Skin of body (tissue), 2 donors: ENCODE results near the gene CCDC33. TPM values are rescaled to one million over a fixed set of nuclear protein-coding genes. Genes with fewer than 3 reads are reported as not detected.
"Not testable (repeated sequence)": the region's sequence is repeated elsewhere in the genome, so short reads cannot be mapped to it uniquely, and the experiment has no call there.

ENCODE experiments used
- DNase-seq: peaks from one replicate; lab custom pipeline; 2025; lab: John Stamatoyannopoulos, UW
- total RNA-seq: library from RNA; depleted of rRNA; stranded (reverse); fragments of >200 nt; gene quantifications from one replicate; pipeline ENCODE4 v1.2.3, GENCODE V29; 2014

CCDC33 gene
- total RNA-seq, 1 donor from 2014 or later, result 0.20 TPM

DNA sequence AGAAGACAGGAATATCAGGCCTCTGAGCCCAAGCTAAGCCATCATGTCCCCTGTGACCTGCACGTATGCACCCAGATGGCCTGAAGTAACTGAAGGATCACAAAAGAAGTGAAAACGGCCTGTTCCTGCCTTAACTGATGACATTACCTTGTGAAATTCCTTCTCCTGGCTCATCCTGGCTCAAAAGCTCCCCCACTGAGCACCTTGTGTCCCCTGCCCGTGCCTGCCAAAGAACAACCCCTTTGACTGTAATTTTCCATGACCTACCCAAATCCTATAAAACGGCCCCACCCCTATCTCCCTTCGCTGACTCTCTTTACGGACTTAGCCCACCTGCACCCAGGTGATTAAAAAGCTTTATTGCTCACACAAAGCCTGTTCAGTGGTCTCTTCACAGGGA lies 123.2 kb downstream of the CCDC33 start:
- DNase-seq, result not testable (repeated sequence)

- DNase-seq, result not testable (repeated sequence)
Measured at GRCh38 chr15:74360855-74361254, 124.7 kb downstream of the CCDC33 start.

DNA sequence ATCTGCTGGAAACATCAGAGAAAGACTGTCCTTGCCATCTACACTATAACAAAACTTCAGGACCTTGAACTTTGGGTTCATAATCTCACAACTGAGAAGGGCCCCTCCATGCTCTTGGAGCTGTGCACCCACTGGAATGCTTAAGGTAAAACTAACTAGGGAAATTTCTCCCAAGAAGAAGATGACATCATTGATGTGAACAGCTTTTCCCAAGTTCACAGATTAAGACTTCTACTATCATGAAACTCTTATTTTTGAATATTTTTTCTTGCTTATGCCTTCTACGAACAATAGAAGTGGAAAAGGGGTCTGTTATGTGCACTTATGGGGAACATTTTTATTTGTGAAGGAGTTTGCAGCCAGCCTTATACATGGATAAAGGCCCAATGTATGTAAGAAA lies 126.4 kb downstream of the CCDC33 start:
- DNase-seq, result no peak

DNA sequence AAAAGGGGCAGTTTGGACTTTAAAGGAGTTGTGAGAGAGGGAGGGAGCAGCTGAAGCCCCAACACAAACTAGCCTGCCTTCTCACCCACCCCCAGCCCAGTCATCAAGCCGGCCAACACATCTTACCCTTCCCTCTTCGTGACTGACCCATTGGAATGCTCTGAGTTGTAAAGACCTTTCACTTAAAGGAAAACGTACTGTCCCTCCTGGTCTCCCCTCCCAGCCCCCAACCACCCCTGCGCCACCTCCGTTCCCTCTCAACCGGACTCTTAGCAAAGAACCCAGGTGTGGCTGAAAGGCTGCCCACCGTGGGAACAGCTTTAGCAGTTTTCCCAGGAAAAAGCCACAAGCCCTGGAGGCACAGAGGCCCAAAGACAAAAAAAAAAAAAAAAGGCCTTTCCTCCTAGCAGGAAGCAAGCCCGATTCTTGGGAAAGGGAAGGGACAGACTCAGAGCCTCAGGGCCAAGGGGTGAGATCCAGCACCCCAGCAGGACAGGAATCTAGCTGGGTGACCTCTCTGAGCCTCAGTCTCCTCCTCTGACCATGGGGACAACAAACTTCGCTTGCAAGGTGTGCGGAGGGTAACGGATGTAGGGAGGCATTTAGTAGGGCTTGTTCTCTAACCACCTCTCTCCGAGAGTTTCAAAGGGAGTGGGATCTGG lies 128.9 kb downstream of the CCDC33 start:
- no peak for DNase-seq

DNA sequence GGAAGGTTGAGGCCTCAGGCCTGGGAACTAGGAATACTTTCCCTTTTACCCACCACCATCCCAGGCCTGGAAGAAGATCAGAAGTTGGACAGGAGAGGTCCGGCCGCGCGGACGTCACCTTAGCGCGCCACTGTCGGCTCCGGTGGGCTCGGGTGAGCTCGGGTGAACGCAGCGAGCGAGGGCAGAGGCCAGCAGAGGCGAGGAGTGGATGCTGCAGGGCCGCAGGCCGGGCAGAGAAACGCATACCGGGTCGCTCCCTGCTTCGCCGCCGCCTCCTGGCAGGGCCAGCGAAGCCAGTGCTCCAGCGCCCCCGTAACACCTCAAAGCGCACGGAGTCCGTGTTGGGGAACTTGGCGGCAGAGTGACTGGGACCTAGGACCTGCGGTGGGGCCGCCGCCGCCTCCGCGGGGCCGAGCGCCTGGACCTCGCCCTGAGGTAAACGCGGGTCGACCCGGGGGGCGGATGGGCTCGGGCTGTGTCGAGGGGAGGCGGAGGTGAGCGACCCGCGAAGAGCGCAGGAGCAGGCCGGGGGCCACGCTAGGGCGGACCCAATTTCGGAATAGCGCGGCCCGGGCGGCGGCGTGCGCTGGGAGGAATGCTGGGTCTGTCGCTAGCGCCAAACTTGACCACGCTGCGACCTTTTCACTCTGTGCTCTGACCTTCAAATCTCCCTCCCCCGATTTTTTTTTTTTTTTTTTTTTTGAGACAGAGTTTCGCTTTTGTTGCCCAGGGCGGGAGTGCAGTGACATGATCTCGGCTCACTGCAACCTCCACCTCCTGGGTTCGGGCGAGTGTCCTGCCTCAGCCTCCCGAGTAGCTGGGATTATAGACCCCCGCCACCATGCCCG lies 129.7 kb downstream of the CCDC33 start:
- no peak for DNase-seq

DNA sequence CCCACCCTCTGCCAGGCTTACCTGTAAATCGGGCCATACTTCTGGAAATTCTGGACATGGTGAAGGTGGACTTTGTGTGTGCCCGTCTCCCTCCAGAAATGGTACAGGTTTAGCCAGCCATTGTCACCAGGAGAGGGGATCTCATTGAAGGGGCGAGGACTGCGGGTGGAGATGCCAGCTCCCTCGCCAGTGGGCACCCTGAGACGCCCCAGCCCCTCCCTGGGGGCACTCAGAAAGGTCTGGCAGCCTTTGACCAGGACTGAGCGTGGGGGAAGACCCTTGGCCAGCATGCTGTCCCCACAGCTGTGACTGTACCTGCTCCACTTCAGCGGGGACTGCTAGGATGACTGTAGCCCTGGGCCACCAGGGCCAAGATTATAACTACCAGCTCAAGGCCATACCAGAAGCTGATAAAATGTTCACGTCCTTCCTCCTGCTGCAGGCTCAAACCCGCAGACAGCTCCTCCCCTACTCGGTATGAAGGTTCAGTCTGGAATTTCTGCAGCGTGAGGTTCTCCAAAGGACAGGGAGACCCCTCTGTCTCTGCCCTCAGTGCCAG lies 131.2 kb downstream of the CCDC33 start, which contains the start of gene CYP11A1:
TSS of gene CYP11A1 (minus strand) at position 351 of the 559 bp plus-strand sequence. CDS start at position 290, 61 bp downstream.
- no peak for DNase-seq

GRCh38 chr15:74368121-74368520 lies 132.0 kb downstream of the CCDC33 start:
- DNase-seq, result no peak

GRCh38 chr15:74369084-74369745 lies 133.1 kb downstream of the CCDC33 start:
- no peak for DNase-seq

- no peak for DNase-seq
Measured at GRCh38 chr15:74369756-74370155, 133.6 kb downstream of the CCDC33 start.

DNA sequence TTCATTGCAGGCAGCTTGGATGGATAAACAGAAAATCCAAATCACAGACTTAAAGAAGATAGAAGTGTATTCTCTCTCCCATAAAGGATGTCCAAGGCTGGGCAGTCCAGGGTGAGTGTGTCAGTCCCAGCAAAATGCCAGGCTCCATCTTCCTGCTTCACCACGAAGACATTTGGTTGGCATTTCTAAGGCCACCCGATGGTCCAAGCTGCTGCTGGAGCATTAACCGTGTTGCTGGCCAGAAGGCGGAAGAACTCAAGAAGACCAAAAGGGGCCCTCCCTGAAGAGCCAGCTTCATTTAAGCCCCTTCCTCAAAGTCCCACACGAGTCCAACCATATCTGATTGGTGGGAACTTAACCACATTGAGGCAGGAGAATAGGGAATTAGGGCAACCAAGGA lies 134.3 kb downstream of the CCDC33 start:
- DNase-seq, result no peak

- no peak for DNase-seq
Measured at GRCh38 chr15:74373056-74373650, 137.0 kb downstream of the CCDC33 start.

GRCh38 chr15:74373731-74374647 lies 137.9 kb downstream of the CCDC33 start:
- peak; percentile 59 for DNase-seq

DNA sequence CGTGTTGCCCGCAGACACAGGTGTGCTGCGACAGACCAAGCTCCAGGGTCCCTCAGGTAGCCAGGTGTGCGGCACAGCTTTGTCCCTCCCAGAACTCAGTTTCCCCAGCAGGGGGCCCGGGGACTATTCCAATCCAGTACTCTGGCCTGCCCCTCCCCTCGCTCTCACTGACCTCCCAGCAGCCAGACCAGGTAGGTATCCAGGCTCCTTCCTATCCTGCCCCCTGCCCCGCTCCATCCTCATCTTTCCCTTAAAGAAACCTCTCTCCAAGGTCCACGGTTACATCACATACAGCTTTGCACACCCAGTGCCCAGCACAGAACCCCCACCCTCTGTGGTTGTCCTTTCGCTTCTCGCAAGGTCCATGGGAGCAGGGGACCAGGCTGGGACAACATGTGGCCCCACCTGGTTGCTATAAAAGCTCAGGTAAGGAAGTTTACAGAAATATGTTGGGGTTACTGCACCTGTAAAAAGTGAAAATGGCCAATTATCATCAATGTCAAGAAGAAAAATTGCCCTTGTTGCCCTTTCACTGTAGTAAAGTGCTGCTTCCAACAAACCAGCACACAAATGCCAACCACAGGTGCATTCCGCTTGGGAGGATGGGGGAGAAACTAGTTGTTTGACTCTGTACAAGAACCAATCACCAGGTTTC lies 138.6 kb downstream of the CCDC33 start:
- DNase-seq, result no peak

DNA sequence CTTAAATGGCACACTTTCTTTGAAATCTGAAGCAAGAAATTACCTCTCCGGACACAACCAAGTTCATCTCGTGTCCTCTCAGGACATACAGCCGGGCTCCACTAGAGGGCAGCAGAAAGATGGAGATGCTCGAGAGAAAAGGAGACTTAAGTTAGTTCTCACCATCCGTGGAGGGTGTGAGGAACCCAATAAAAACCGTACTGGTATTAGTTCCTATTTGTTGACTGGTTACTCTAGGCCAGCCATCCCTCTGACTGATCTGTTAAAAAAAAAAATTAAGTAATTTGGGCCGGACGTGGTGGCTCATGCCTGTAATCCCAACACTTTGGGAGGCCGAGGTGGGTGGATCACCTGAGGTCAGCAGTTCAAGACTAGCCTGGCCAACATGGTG lies 139.2 kb downstream of the CCDC33 start:
- DNase-seq, result peak; percentile 42

DNA sequence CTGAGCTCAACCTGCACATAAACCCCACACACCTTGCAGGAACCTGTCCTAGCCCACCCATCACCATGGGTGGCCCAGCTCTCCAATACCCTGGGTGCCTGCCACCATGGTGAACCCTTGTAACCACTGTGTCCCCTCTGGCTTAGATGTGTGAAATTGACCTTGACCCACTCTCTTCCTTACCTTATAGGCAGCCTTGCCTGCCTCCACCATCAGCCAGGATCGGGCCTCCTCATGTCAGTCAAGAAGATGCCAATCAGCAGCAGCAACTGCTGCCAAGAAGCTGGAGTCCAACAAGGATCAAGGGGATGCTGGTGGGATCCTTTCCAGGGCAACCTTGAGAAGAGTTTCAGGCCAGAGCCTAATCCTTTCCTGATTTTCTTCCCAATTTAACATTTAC lies 140.1 kb downstream of the CCDC33 start:
- no peak for DNase-seq

DNA sequence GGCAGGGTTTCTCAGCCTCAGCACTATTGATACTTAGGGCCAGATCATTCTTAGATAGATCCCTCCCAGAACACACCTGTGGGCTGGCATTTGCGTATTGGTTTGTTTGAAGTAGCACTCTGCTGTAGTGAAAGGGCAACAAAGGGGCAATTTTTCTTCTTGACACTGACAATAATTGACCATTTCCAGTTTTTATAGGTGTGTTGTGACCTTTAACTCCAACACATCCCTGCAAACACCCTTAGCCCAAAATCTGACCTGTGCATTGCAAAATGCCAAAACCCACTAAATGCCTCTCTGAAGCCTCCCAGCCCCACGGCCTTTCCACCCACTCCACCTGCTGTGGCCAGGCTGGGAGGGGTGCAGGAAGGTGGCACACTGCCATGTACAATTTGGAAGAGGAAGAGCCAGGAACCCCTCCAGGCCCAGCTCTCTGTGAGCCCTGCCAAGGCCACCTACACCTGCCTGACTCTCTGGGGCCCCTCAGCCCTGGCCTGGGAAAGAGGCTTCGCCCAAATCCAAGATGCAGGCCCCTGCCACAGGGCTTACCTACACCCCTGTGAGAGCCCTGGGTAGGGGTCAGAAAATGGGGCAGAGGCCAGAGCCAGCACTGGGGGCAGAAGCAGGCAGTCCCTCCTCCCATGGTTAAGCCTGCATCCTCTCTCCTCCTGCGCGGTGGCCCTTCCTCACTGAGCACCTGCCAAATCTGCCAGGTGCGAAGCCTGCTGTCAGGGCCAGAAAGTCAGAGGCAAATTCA lies 140.9 kb downstream of the CCDC33 start:
- no peak for DNase-seq

GRCh38 chr15:74377831-74378766 lies 142.0 kb downstream of the CCDC33 start:
- DNase-seq, result no peak

GRCh38 chr15:74378848-74379247 lies 142.7 kb downstream of the CCDC33 start:
- DNase-seq, result no peak
